Measurements from ENCODE around the gene SLC22A2.
"Not testable (repeated sequence)": the region's sequence is repeated elsewhere in the genome, so short reads cannot be mapped to it uniquely, and the experiment has no call there.

SLC22A2 gene

DNA sequence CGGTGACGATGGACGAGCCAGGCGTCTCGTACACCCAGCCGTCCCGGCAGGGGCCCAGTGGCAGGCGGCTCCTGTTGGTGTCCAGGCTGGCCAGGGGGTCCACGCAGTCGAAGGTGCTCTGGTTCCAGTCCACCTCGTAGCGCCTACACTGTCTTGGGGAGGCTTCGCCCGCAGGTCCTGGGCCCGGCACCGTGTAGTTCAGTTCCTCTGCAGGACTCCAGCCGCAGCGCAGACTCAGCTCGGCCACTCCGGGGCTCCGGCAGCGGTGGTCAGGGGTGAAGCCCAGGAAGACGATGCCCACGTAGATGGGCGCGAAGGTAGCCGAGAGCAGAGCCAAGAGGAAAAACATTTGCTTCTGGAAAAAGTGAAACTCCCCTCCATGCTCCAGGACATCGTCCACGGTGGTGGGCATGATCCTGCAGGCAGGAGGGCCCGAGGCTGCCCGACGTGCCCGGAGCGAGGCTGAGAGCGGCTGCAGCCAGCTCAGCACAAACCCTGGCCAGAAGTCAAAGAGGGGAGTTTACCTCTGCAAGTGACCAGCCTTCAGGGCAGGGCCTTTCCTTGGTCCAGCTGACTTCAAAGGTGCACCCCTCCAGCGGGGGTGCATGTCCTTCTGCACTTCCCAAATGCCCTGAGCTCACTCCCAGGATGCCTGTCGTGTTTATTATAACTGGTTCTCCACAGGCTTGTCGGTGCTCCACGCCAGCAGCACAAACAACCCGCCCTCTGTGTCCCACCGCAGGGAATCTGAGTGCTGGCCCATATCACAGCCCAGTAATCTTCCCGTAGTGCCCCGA, at the start of gene SLC22A2:
Gene SLC22A2 (minus strand): TSS at position 476 of the 797 bp plus-strand sequence. CDS start 64 bp downstream, at position 412.
- no peak for DNase-seq (ENCODE audit: low read depth in 1 of 2, low spot score in 1 of 2)

DNA sequence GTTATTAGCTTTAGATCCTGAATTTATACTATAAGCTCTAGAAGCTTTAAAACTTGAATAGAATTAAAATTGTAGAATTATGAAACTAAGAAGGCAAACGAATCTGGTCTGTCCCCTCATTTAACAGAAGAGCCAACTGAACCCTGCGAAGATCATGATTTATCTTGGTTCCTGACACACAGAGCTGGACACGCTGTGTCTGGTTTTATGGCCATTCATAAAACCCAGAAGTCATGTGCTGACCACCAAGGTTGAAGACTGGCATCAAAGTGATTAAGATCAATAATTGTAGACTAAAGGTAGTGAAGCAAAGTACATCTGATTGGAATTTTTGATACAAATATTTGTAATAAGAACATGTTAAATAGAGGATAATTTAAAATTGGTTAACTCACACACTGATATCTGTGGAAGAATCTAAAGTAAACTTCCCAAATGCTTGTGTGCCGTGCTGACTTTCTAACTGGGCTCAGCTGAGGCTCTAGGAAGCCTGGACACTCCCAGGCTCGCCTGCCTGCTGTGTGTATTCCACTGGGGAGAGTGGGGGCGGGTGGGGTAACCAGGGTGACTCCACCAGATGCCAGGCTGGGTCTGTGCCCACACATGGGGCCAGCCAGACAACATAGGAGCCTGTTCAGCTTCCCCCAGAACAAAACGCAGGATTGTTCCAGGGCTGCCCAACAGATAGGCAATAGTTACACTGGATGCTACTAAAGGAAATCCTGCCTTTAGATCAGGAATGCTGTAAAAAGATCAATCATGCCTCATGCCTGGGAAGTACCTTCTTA, 47.5 kb upstream of the SLC22A2 start:
- no peak for DNase-seq (ENCODE audit: low read depth in 1 of 2, low spot score in 1 of 2)

DNA sequence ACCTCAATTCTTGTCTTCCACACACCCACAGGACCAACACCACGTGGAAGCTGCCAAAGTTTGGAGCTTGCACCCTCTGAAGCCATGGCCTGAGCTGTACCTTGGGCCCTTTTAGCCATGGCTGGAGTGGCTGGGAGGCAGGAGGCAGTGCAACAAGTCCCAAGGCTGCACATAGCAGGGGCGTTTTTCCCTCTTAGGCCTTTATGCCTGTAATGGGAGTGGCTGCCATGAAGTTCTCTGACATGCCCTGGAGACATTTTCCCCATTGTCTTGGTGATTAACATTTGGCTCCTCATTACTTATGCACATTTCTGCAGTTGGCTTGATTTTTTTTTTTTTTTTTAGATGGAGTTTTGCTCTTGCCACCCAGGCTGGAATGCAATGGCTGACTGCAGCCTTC, 45.2 kb upstream of the SLC22A2 start:
- no peak for DNase-seq (ENCODE audit: low read depth in 1 of 2, low spot score in 1 of 2)

DNA sequence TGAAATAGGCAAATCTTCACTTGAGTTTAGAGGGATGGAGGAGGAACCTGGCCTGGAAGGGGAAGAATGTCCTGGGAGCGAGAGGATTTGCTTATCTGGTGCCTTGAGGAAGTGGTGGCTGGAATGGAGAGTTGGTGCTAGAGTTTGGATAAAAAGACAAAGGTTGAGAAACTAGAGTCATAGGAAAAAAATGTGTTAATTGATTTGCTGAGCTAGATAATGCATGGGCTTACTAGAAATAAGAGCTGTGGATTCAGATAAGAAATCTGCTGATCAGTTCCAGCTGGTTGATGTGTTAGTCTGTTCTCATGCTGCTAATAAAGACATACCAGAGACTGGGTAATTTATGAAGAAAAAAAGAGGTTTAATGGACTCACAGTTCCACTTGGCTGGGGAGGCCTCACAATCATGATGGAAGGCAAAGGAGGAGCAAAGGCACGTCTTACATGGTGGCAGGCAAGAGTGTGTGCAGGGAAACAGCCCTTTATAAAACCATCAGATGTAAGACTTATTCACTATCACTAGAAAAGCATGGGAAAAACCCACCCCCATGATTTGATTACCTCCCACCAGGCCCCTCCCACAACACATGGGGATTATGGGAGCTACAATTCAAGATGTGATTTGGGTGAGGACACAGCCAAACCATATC, 43.9 kb upstream of the SLC22A2 start:
- not testable (repeated sequence) for DNase-seq (ENCODE audit: low read depth in 1 of 2, low spot score in 1 of 2)

DNA sequence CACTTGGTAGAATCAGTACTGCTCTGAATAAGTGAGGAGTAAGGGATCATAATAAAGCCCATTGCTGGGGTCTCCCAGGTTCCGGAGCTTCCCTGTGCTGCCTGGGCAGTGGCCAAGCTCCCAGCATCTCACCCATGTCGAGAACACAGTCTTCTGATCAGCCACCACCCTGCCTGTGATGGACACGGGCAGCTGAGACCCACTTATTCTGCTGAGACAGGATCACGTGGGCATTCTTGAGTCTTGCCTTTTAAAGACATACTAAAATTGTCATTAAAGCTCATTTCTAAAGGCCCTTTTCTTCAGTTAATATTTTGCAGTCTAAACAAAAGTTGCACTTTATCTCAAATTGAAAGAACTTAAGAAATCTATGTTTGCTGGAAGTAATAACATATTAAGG, 42.7 kb upstream of the SLC22A2 start:
- no peak for DNase-seq (ENCODE audit: low read depth in 1 of 2, low spot score in 1 of 2)

DNA sequence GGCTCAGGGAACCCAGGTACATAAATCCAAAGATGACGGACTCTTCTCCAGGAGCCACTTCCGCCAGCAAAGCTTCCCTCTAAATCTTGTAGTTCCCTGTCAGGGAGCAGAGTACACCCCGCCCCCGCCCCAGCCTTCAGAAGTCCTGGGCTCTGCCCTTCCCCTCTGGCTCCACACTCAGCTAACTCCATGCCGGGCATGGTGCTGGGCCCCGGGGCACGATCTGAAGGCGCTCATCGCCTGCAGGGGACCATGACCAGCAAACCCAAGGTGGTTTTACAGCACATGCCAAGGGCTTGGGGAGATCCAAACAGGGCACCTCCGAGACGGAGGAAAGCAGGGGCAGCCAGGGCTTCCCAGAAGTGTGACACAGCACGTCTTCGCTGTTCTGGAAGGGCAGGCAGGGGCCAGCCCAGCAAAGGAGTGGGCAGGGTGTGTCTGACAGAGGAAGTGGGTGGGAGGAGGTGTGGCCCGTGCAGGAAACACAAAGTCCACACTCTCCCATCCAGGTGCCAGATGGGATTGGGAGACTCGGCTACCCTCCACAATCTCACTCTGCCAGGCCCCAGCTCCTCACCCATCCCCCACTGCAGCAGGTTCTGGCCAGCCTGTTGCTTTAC, 41.6 kb upstream of the SLC22A2 start:
- no peak for DNase-seq (ENCODE audit: low read depth in 1 of 2, low spot score in 1 of 2)

DNA sequence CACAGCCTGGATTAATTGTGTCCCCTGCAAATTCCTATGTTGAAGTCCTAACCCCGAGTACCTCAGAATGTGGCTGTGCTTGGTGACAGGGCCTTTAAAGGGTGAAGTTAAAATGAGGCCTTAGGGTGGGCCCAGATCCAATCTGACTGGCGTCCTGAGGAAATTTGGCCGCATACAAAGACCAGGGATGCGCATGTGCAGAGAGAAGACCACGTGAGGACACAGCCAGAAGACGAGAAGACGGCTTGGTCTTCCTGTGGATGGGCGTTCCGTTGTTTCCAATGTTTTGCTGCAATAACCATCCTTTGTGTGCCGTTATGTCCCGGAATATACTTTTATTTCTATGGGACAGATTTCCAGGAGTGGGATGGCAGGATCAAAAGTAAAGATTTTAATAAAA, 40.9 kb upstream of the SLC22A2 start:
- no peak for DNase-seq (ENCODE audit: low read depth in 1 of 2, low spot score in 1 of 2)

DNA sequence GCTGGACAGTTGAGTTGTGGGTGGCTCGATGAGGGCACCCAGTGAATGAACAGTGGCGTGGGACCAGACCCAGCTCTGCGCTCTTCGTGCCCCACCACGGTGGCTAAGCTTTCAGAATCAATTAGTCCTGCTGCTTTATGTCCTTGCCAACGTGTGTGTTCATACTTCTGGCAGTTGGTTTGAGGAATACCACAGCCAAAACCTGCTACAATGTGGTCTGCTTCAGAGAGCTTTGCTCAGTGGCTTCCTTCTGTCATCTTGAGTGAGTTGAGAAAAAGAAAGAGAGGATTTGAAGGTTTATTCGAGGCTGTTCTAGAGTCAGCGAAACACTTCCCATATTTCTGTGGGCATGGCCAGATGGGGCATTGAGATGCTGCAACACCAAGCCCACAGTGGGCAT, 39.5 kb upstream of the SLC22A2 start:
- no peak for DNase-seq (ENCODE audit: low read depth in 1 of 2, low spot score in 1 of 2)

DNA sequence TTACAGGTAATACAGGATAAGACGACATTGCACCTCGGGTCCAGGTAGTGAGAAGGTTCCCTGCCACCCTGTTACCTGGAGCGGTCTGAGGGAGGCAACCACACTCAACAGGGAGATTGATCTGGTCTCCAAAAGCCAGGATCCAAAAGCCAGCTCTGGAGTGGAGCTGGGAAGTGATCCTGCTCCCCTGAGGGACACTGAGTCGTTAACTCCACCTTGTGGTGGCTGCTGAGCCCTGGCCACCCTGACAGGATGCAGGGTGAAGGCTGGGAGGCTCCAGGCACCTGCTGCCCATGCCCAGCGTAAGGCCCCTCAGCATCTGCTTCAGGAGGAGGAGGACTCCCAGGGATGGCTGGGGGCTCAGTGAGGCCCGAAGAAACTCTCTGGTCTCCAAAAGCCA, 38.7 kb upstream of the SLC22A2 start:
- no peak for DNase-seq (ENCODE audit: low read depth in 1 of 2, low spot score in 1 of 2)

DNA sequence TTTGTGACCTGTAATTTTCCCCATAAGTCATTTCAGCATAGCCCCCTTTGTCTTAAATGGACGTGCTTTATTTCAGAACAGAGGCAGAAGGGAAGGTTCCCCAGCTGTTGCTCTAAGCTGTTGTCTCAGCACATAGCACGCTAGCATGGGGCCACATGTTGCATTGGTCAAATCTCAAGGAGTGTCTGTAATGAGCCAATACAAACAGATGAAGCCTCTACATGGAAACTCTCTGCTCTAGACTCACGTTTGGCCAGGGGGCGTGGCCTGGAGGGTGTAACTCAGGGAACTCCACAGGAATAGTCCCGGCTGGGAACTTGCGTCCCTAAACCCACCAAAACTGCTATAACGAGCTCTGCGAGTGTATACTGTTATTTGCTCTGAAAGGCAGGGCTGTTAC, 35.2 kb upstream of the SLC22A2 start:
- DNase-seq (ENCODE audit: low read depth in 1 of 2, low spot score in 1 of 2) = no peak

DNA sequence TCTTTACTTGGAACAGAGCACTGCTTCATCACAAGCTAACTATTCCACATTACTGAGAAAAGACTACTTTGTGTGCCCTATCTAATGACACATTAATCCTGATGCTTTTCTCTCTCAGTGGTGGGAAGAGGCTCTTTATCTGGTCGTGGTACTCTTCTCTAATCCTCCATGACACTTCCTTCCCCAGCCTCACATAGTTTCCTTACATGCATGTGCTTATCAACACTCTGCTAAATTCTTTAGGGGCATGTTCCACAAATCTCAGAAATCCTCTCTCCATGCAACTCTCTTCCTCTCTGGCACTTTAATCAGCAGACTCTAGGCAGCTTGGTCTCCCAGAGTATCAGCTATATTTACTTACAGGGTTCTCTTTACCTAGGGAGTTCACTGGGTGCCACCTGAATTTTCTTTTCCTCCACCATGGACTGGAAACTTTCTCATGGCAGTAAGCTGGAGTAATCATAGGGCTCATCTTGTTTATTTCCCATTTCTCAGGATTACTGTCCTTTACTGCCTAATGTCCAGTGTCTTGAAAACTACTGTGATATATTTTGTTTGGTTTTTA, 27.0 kb upstream of the SLC22A2 start:
- no peak for DNase-seq (ENCODE audit: low read depth in 1 of 2, low spot score in 1 of 2)

DNA sequence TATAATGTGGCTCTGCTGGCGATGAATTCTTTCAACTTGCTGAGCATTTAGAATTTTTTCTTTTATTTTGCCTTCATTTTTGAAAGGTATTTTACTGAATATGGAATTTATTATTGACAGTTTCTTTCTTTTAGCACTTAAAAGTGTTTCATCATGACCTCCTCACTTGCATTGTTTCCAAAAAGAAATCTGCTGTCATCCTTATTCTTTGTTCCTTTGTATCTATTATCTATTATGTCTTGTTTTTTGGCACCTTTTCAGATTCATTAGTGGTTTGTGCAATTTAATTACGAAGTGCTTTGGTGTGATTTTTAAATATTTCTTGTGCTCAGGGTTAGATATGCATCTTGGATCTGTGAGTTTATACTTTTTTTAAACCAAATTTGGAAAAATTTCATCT, 26.0 kb upstream of the SLC22A2 start:
- DNase-seq (ENCODE audit: low read depth in 1 of 2, low spot score in 1 of 2) = no peak

DNA sequence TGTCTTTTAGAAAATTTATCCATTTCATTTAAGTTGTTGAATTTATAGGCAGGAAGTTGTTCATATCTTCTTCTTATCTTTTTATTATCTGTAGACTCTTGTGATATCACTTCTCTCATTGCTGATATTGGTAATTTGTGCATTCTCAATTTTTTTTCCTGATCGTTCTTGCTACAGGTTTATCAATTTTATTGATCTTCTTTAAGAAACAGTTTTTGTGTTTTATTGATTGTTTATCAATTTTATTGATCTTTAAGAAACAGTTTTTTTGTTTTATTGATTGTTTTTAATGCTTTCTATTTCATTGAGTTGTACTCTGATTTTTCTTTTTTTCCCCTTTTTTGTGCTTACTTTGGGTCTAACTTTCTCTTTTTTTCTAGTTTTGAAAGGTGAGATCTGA, 23.8 kb upstream of the SLC22A2 start:
- no peak for DNase-seq (ENCODE audit: low read depth in 1 of 2, low spot score in 1 of 2)

DNA sequence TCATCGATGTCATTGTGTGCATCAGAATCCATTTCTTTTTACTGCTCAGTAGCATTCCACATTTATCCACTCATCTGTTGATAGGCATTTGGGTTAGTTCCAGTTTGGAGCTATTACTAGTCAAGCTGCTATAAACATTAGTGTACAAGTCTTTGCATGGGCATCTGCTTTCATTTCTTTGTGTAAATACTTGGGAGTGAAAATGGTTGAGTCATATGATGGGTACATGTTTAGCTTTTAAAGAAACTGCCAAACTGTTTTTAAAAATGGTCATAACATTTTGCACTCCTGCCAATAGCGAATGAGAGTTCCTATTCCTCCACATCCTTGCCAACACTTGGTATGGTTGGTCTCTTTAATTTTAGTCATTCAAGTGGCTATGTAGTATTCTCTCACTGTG, 21.2 kb upstream of the SLC22A2 start:
- no peak for DNase-seq (ENCODE audit: low read depth in 1 of 2, low spot score in 1 of 2)

DNA sequence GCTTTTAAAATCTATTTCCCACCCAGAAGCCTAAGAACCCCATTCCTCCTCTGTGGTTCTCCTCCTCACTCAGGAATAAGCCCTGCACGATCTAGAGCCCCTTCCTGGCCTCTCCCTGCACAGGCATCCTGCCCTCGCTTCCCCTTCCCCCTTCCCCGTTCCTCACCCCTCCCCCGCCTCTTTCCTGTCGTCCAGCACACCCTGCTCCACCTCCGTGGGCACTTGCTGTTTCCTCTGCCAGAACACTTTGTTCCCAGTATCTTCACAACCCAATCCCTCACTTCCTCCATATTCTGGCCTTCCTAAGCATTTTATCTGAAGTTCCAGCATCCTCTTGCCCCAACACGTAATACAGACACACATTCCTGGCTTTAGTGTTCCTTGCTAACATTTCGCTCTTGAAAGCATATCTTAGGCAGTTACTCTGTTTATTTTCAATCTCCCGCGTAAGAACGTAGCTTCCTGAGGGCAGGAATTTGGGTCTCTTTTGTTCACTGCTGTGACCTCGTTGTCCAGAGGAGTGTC, 20.2 kb upstream of the SLC22A2 start:
- no peak for DNase-seq (ENCODE audit: low read depth in 1 of 2, low spot score in 1 of 2)

DNA sequence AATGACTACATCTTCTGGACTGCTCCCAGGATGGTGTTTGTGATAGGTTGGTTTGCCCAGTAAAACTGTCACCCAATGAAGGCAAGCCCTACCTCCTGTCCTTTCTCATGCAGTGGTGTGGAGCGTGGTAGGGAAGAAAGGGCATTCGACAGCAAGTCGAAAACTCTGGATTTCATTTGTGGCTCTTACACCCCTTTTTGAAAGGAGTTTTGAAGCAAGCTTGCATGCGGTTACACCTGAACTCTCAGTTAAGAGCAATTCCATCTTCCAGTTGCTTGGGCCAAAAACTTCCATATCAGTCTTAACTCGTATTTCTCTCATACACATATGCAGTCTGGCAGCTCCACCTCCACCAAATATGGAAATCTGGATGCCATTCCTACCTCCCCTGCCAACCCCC, 19.7 kb upstream of the SLC22A2 start:
- DNase-seq (ENCODE audit: low read depth in 1 of 2, low spot score in 1 of 2) = no peak

DNA sequence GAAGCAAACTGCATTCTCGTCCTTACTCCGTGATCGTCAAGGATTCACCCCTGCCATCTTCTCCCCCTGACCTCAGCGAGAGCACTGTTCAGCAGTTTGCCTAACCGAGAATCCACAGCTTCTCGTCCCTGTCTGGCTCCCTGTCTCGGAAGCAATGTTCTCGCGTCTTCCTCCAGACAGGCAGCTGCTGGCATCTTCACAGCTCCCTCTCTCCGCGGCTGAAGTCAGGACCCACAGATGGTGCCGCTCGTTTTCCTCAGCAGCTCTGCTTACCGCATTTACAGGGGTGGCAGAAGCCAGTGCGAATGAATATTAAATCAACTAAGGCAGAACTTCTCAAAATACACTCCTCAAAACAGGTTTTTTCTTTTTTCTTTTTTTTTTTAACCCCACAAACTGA, 18.9 kb upstream of the SLC22A2 start:
- no peak for DNase-seq (ENCODE audit: low read depth in 1 of 2, low spot score in 1 of 2)

DNA sequence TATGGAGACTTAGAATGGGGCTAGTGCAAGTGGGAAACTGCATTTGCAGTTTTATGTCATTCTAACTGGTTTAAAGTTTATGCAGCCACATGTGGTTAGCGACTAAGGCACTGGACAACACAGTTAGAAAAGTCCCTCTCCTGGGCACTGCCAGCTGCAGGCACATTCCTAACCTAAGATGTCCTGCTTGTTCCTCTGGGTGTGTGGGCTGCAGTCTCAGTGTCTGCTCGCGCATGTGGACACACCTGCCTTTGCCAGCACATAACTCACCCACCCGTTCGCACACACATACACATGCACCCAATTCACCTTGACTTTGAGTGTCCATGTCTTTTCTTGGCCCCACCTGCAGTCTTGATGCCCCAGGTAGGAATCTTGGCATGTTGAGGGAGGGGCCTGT, 18.5 kb upstream of the SLC22A2 start:
- no peak for DNase-seq (ENCODE audit: low read depth in 1 of 2, low spot score in 1 of 2)

DNA sequence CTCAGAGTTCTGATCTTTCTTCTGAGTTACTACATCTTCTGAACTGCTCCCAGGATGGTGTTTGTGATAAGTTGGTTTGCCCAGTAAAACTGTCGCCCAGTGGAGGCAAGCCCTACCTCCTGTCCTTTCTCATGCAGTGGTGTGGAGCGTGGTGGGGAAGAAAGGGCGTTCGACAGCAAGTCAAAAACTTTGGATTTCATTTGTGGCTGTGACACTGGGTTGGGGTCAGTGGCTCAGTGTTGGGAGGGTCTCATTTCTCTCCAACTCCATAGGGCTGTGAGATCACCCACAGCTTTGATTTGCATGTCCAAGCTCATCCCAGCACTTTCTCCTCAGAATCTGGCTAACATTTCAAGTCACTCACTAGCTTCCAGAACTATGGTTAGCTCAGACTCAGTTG, 17.5 kb upstream of the SLC22A2 start:
- no peak for DNase-seq (ENCODE audit: low read depth in 1 of 2, low spot score in 1 of 2)

DNA sequence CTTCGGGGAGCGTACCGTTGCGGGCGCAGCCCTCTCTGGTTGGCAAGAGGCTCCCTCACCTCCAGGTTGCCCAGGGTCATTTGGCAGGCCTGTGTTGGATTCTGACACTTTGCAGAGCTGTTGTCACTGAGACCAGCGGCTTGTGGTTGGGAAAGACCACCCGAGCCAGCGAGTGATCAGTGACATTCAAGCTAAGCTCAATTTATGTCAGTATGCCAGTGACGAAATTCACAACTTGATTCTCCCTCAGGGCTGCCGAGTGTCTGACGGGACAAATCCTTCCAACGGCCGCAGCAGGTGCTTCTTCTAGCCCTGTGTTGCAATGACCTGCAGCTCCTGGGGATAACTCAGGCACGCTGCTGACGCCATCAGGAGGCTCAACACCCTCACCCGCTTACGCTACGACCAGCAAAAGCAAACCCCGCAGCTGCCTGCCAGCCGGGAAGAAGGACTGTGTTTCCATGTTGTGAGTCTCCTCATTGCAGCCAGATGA, 16.9 kb upstream of the SLC22A2 start:
- DNase-seq (ENCODE audit: low read depth in 1 of 2, low spot score in 1 of 2) = no peak

All from stimulated activated CD4-positive, alpha-beta T cell treated with anti-CD3 and anti-CD28 coated beads, Interleukin-15, amount 100 ng/mL, for 1 hour (primary cell).